Measurements from ENCODE around the gene LLGL2. TPM values are rescaled to one million over a fixed set of nuclear protein-coding genes. Genes with fewer than 3 reads are reported as not detected.

LLGL2 gene
- total RNA-seq, 1 experiment from 2014 or later = 165 TPM

GRCh38 chr17:75553295-75554110 is 28.0 kb downstream of the LLGL2 start:
- Mint-ChIP-seq H3K27me3 (ENCODE audit: insufficient read depth, unreplicated experiment) (no peaks in the 10 kb centered on the region), H3K9me3 (ENCODE audit: unreplicated experiment) (no peaks in the 10 kb centered on the region), H3K4me3 (ENCODE audit: unreplicated experiment) (peak overlapping the region; percentile 33), H3K27ac (ENCODE audit: unreplicated experiment) (peak overlapping the region; percentile 92), H3K4me1 (ENCODE audit: low read depth, unreplicated experiment) (peaks cover 22% of the 10 kb centered on the region), H3K36me3 (ENCODE audit: insufficient read depth, unreplicated experiment) (peaks cover 63% of the 10 kb centered on the region)
- no TSS peak for BruUV-seq (replicated peaks)
- TF ChIP-seq CTCF (IDR thresholded peaks at IDR 0.05; ENCODE audit: insufficient read depth in 1 of 2, low read depth in 1 of 2, low read length in 1 of 2, severe bottlenecking in 1 of 2, unreplicated experiment in 1 of 2) = no peak
- Histone ChIP-seq H3K36me3 (ENCODE audit: control insufficient read depth, insufficient read depth, low read length) (peaks cover 2% of the 10 kb centered on the region; the same call in 1 of the 2 replicates), H3K27me3 (replicated peaks; ENCODE audit: control insufficient read depth, insufficient read depth, low read length) (no peaks in the 10 kb centered on the region), H3K4me1 (peaks cover 68% of the 10 kb centered on the region), H3K9me3 (no peaks in the 10 kb centered on the region), H3K4me3 (ENCODE audit: low read depth, low read length) (no peak overlapping the region)
- intact Hi-C loops (cut with micrococcal nuclease; ENCODE audit: unreplicated experiment) = loop anchor here (1.0 to 5.0 kb wide), 2 partner anchors 17 to 36 kb away; partner anchors contain the start of genes CASKIN2 and TSEN54
- DNase-seq = no peak
- ChIA-PET POLR2A (interaction anchor here (1.1 to 1.8 kb wide), 3 partner anchors 27 to 123 kb away, joined by 4 to 8 read pairs (median 4); partner anchors contain the start of genes LLGL2 and TSEN54), CTCF (interaction anchor here (1.0 to 1.7 kb wide), 5 partner anchors 23 to 93 kb away, joined by 3 to 14 read pairs (median 7); partner anchors contain the start of genes LLGL2 and TSEN54)

GRCh38 chr17:75555679-75556153 is 30.2 kb downstream of the LLGL2 start:
- no peaks in the 10 kb centered on the region for H3K27me3 Mint-ChIP-seq (ENCODE audit: insufficient read depth, unreplicated experiment)
- ChIA-PET CTCF (no interaction called here), POLR2A (interaction anchor here (0.5 kb wide), 1 partner anchor 71 kb away, joined by 4 read pairs; no protein-coding TSS in a partner anchor)
- H3K9me3 Mint-ChIP-seq (ENCODE audit: unreplicated experiment) = no peaks in the 10 kb centered on the region
- peaks cover 20% of the 10 kb centered on the region for H3K4me1 Mint-ChIP-seq (ENCODE audit: low read depth, unreplicated experiment)
- peak overlapping the region; percentile 50 for H3K27ac Mint-ChIP-seq (ENCODE audit: unreplicated experiment)
- peaks cover 3% of the 10 kb centered on the region; the same call in 1 of the 2 replicates for H3K36me3 ChIP-seq (ENCODE audit: control insufficient read depth, insufficient read depth, low read length)
- no TSS peak for BruUV-seq (replicated peaks)
- H3K4me1 ChIP-seq = peaks cover 52% of the 10 kb centered on the region
- H3K27me3 ChIP-seq (replicated peaks; ENCODE audit: control insufficient read depth, insufficient read depth, low read length) = no peaks in the 10 kb centered on the region
- peak overlapping the region; percentile 39 for H3K4me3 Mint-ChIP-seq (ENCODE audit: unreplicated experiment)
- no peak for DNase-seq
- peaks cover 63% of the 10 kb centered on the region for H3K36me3 Mint-ChIP-seq (ENCODE audit: insufficient read depth, unreplicated experiment)
- H3K9me3 ChIP-seq = no peaks in the 10 kb centered on the region
- intact Hi-C loops (cut with micrococcal nuclease; ENCODE audit: unreplicated experiment) = loop anchor here (2.0 kb wide), 1 partner anchor 29 kb away; no protein-coding TSS in a partner anchor
- no peak overlapping the region for H3K4me3 ChIP-seq (ENCODE audit: low read depth, low read length)
- TF ChIP-seq CTCF (IDR thresholded peaks at IDR 0.05; ENCODE audit: insufficient read depth in 1 of 2, low read depth in 1 of 2, low read length in 1 of 2, severe bottlenecking in 1 of 2, unreplicated experiment in 1 of 2) = no peak

- intact Hi-C loops (cut with micrococcal nuclease; ENCODE audit: unreplicated experiment) = loop anchor here (2.0 kb wide), 1 partner anchor 30 kb away; no protein-coding TSS in a partner anchor
- no peaks in the 10 kb centered on the region for H3K9me3 Mint-ChIP-seq (ENCODE audit: unreplicated experiment)
- no peak overlapping the region for H3K4me3 Mint-ChIP-seq (ENCODE audit: unreplicated experiment)
- Histone ChIP-seq H3K9me3 (no peaks in the 10 kb centered on the region), H3K27me3 (replicated peaks; ENCODE audit: control insufficient read depth, insufficient read depth, low read length) (no peaks in the 10 kb centered on the region), H3K4me1 (peaks cover 38% of the 10 kb centered on the region), H3K4me3 (ENCODE audit: low read depth, low read length) (no peak overlapping the region), H3K36me3 (ENCODE audit: control insufficient read depth, insufficient read depth, low read length) (peaks cover 1% of the 10 kb centered on the region; the same call in 1 of the 2 replicates)
- H3K36me3 Mint-ChIP-seq (ENCODE audit: insufficient read depth, unreplicated experiment) = peaks cover 60% of the 10 kb centered on the region
- no peak overlapping the region for H3K27ac Mint-ChIP-seq (ENCODE audit: unreplicated experiment)
- ChIA-PET CTCF (no interaction called here), POLR2A (no interaction called here)
- no TSS peak for BruUV-seq (replicated peaks)
- H3K4me1 Mint-ChIP-seq (ENCODE audit: low read depth, unreplicated experiment) = peaks cover 14% of the 10 kb centered on the region
- peak; percentile 73 to 82 for DNase-seq
- no peaks in the 10 kb centered on the region for H3K27me3 Mint-ChIP-seq (ENCODE audit: insufficient read depth, unreplicated experiment)
- TF ChIP-seq CTCF (IDR thresholded peaks at IDR 0.05; ENCODE audit: insufficient read depth in 1 of 2, low read depth in 1 of 2, low read length in 1 of 2, severe bottlenecking in 1 of 2, unreplicated experiment in 1 of 2) = no peak
Observed at GRCh38 chr17:75557075-75557851, 31.8 kb downstream of the LLGL2 start.

All from Caco-2 (cell line).